Omental fat pad (tissue), 4 donors: ENCODE measurements around the gene CARD14. TPM values are rescaled to one million over a fixed set of nuclear protein-coding genes. Genes with fewer than 3 reads are reported as not detected.

ENCODE experiments used
- ATAC-seq: fragments of 150-250 bp; one replicate; pipeline ENCODE4 v1.9.1; 2016; ENCODE audit warnings: mild to moderate bottlenecking, moderate library complexity; ENCODE audit not compliant: low FRiP score
- DNase-seq: peaks from one replicate; pipeline ENCODE4 v3.0.0-alpha.2; 2019; ENCODE audit warnings: low spot score
- total RNA-seq, 4 donors: library from RNA; depleted of rRNA; stranded (reverse); fragments of >200 nt; gene quantifications; one replicate each; pipeline ENCODE4 v1.1.0, GENCODE V29; 2016
- TF ChIP-seq, protein P1 (sequence below), 3 donors: fragments of 450-650 bp; IDR thresholded peaks; one replicate each; pipeline ENCODE4 v1.5.1; 2016 to 2017; ENCODE audit warnings: antibody characterized with exemption in 3 of 3, mild to moderate bottlenecking in 3 of 3, moderate library complexity in 2 of 3

CARD14 gene
- total RNA-seq, 4 donors from 2014 or later = 0.37 to 0.63 TPM; not detected in 2

DNA sequence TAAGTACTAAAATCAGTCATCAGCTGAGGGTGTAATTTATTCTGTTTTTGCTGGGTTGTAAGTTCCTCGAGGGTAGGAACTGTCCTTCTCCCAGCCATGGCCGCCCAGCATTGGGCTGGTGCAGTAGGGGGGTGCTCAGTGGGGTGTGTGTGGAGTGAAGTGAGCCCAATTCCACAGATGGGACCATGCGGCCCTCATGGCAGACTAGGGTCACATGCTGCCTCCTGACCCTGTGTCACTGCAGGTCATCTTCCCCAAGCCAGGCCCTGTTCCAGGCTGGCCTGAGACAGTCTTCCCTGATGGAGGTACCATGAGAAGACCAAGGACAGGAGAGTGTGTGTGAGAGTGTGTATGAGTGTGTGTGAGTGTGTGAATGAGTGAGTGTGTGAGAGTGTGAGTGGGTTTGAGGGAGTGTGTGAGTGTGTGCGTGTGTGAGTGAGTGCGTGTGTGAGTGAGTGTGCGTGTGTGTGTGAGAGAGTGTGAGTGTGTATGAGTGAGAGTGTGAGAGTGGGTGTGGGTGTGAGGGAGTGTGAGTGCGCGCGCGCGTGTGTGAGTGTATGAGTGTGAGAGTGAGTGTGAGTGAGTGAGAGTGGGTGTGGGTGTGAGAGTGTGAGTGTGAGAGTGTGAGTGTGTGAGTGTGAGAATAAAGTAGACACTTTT, 54.1 kb downstream of the CARD14 start:
- TF ChIP-seq, protein P1, sequence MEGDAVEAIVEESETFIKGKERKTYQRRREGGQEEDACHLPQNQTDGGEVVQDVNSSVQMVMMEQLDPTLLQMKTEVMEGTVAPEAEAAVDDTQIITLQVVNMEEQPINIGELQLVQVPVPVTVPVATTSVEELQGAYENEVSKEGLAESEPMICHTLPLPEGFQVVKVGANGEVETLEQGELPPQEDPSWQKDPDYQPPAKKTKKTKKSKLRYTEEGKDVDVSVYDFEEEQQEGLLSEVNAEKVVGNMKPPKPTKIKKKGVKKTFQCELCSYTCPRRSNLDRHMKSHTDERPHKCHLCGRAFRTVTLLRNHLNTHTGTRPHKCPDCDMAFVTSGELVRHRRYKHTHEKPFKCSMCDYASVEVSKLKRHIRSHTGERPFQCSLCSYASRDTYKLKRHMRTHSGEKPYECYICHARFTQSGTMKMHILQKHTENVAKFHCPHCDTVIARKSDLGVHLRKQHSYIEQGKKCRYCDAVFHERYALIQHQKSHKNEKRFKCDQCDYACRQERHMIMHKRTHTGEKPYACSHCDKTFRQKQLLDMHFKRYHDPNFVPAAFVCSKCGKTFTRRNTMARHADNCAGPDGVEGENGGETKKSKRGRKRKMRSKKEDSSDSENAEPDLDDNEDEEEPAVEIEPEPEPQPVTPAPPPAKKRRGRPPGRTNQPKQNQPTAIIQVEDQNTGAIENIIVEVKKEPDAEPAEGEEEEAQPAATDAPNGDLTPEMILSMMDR (IDR thresholded peaks at IDR 0.05) = no peak

DNA sequence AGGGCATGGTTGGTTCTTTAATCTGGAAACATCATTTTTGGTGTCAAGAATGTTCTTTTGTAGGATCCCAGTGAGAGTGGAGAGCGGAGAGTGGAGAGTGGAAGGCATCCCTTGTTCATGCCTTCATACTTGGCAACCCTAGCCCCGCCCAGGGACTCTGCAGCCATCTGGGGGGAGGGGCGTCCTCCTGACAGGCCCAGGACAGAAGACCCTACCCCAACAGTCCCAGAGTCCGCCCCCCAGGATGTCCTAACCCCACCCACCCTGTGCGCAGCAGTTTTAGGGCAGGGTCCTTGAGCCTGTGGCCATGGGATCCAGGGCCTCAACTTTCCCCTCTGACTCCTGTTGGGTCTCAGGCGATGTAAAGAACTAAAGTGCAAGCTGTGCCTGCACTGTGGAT, 54.9 kb downstream of the CARD14 start:
- DNase-seq = no peak
- TF ChIP-seq, protein P1 (IDR thresholded peaks at IDR 0.05) = no peak

More for the DNA sequence above, 54.1 kb downstream of the CARD14 start:
- ATAC-seq (no peak), DNase-seq (no peak)

DNA sequence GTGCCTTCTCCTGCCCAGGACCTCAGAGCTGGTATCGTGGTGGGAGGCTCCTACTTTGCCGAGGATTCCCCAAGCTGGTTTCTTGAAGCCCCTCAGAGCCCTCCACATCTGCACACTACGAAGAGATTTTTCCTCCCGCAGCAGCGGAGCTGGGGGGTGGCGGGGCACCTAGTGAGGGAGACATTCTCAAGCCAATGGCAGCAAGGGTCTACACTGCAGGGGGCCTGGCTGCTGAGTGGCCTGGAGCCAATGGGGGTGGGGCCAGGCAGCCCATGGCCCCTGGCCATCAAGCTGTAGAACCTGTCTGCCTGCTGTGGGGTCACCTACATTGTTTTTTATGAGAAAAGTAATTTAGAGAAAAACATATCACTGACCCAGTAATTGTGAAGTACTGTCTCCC, 55.4 kb downstream of the CARD14 start:
- DNase-seq (no peak), ATAC-seq (no peak)
- TF ChIP-seq, protein P1 (IDR thresholded peaks at IDR 0.05) = no peak

More for the DNA sequence above, 54.9 kb downstream of the CARD14 start:
- no peak for ATAC-seq

DNA sequence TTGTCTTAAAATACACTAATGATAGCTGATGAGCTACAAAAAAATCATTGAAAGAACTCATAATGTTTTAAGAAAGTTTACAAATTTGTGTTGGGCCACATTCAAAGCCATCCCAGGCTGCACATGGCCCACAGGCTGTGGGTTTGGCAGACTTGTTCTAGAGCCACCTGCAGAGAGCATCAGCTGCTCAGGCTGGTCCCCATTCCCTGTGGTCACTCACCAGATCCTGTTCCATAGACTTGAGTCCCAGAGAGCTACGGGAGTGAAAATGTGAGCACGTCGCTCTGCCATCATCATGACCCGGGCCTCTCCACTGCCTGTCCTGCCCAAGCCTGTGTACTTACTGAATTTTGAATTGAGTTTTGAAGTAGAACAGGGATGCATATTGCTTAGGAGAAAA, 57.3 kb downstream of the CARD14 start:
- no peak for DNase-seq
- no peak for ATAC-seq
- TF ChIP-seq, protein P1 (IDR thresholded peaks at IDR 0.05) = no peak

DNA sequence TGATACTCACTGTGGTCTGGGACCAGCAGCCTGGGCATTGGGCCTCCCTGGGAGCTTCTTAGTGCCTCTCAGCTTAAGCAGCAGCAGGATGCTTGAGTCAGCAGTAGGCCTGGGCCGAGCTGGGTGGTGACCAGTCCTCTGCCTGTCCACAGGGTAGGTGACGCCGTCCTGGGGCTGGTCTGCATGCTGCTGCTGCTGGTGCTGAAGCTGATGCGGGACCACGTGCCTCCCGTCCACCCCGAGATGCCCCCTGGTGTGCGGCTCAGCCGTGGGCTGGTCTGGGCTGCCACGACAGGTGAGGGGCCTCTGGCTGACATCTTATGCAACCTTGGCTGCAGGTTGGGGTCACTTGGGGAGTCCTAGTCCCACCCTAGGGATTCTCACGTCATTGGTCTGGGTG, 57.8 kb downstream of the CARD14 start:
- TF ChIP-seq, protein P1 (IDR thresholded peaks at IDR 0.05) = no peak
- ATAC-seq (no peak), DNase-seq (no peak)

DNA sequence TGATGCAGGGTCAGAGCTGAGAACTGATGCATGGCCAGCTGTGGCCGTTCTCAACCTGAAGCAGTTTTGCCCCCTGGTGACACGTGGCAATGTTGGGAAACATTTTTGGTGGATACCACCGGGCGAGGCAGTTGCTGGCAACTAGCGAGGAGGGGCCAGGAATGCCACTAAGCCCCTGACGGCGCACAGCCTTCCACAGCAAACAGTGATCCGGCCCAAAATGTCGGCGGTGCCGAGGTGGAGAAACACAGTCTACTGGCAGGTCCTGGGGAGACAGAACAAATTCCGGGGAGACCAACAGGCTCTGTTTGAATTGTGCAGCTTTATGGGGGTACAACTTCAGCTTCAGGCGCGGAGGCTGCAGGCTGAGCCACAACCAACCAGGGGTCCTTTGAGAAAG, 58.6 kb downstream of the CARD14 start:
- TF ChIP-seq, protein P1 (IDR thresholded peaks at IDR 0.05) = no peak
- DNase-seq (no peak), ATAC-seq (no peak)

DNA sequence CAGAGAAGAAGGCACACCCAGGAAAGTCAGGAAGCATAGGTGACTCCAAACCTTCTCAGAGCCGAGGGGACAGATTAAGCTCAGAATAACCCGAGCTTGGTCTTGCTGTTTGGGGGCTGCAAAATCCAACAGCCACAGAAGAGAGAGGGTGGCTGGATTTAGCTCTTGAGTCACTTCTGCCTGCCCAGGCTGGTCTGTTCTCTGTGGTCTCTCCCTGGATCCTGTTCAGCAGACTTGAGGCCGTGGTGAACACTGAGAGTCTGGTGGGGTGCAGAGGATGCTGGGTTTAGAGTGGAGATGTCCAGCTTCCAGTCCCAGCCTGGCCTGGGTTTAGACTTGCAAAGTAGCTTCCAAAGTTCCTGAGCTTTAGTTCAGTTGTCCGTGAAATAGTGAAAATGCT, 59.2 kb downstream of the CARD14 start:
- TF ChIP-seq, protein P1 (IDR thresholded peaks at IDR 0.05) = no peak
- DNase-seq (no peak), ATAC-seq (no peak)
